GM12873 (cell line): ENCODE measurements around the gene PLEKHM2.

Source experiments
- TF ChIP-seq, protein P1 (sequence below): IDR thresholded peaks from 2 replicates; pipeline ENCODE4 v1.5.1; 2012; ENCODE audit warnings: low read depth, mild to moderate bottlenecking, moderate library complexity, low read length, control low read depth; ENCODE audit not compliant: insufficient read depth; ENCODE audit errors: missing control alignments

PLEKHM2 gene

DNA sequence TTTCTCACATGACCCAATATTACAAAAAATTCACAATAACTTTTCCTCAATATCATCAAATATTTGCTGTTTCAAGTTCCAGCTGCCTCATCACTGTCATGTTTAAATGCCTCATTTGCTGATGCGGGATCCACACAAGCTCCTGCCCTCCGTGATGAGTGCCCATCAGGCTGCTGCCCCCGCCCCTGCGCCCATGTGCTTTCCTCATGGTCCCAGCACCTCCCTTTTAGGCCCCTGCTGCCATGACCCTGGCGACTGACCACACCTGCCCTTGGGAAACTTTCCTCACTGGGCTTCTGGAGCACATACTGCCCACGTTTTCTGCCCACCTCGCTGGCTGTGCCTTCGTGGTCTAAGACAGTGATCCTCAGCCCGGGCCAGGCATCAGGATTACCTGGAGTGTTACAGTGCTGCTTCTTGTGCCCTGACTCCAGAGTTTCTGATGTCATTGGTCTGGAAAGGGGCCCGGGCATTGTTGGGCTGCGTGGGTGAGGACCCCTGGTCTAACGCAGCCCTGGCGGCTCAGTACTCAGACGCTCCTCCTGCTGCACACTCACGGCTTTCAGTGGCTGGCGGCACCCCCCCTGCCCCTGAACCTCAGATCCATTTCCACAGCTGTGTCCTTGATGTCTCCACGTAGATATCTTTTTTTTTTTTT, 20.5 kb downstream of the PLEKHM2 start:
- TF ChIP-seq, protein P1, sequence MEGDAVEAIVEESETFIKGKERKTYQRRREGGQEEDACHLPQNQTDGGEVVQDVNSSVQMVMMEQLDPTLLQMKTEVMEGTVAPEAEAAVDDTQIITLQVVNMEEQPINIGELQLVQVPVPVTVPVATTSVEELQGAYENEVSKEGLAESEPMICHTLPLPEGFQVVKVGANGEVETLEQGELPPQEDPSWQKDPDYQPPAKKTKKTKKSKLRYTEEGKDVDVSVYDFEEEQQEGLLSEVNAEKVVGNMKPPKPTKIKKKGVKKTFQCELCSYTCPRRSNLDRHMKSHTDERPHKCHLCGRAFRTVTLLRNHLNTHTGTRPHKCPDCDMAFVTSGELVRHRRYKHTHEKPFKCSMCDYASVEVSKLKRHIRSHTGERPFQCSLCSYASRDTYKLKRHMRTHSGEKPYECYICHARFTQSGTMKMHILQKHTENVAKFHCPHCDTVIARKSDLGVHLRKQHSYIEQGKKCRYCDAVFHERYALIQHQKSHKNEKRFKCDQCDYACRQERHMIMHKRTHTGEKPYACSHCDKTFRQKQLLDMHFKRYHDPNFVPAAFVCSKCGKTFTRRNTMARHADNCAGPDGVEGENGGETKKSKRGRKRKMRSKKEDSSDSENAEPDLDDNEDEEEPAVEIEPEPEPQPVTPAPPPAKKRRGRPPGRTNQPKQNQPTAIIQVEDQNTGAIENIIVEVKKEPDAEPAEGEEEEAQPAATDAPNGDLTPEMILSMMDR: no peak

GRCh38 chr1:15705184-15705566, 21.1 kb downstream of the PLEKHM2 start:
- TF ChIP-seq, protein P1: no peak

- TF ChIP-seq, protein P1: no peak
These were observed 22.6 kb downstream of the PLEKHM2 start for GRCh38 chr1:15706751-15707150.

DNA sequence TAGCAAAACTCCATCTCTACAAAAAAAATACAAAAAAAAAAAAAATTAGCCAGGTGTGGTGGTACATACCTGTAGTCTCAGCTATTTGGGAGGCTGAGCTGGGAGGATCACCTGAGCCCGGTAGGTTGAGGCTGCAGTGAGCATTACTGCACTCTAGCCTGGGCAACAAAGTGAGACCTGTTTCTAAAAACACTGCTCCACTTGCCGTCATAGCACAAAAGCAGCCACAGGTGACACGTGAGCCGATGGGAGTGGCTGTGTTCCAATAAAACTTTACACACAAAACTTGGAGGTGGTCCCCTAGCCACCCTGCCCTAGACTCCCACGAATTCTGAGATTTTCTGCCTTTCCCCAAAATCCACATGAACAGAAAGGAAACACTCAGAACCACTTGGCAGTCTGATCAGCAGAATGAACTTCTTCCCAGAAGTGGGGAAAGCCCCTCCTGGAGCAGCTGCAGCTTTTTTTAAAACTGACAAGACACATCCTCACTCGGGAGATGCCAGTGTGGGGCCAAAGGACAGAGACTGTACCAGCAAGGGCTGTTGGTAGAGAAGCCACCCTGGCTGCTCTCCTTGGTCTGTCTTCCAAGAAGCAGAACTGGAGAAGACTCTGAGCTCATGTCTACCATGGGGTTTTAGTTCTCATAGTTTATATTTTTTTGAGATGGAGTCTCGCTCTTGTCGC, 23.3 kb downstream of the PLEKHM2 start:
- TF ChIP-seq, protein P1: no peak

DNA sequence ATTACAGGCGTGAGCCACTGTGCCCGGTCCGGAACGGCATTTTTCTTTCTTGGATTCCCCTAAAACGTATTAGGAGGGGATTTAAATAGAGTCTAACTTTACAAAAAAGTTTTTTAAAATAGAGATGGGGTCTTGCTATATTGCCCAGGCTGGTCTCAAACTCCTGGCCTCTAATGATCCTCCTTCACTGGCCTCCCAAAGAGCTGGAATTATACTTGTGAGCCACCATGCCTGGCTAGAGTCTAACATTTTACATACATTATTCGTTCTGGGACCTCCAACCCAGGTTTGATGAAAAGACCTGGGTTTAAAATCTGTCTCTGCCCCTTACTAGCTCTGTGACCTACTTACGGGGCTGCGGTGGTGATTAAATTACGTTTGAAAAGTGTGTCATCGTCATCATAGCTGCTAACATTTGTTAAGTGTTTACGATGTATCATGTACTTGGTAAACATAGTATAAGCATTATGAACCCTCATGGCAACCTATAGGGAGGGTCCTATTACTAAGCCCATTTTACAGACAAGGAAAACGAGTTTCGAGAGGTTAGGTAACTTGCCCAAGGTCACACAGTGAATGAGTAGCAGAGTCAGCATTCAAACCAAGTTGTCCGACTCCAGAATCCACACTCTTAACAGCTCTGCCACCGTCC, 24.5 kb downstream of the PLEKHM2 start:
- TF ChIP-seq, protein P1: no peak

GRCh38 chr1:15709226-15709625, 25.1 kb downstream of the PLEKHM2 start:
- TF ChIP-seq, protein P1: no peak

- TF ChIP-seq, protein P1: no peak
These were observed 28.0 kb downstream of the PLEKHM2 start for GRCh38 chr1:15712168-15712567.
